Activated CD4-positive, alpha-beta T cell treated with anti-CD3 and anti-CD28 coated beads, Interleukin-2, amount 50 U/mL, for 48 hours (primary cell): ENCODE data around the gene ZNF17.

Experiments
- DNase-seq, 2 experiments: peaks; one replicate each; pipeline ENCODE4 v3.0.0-alpha.2; 2020

ZNF17 gene

GRCh38 chr19:57434386-57435061 is 23.6 kb downstream of the ZNF17 start:
- DNase-seq = no peak

GRCh38 chr19:57435062-57435978 is 24.4 kb downstream of the ZNF17 start, which contains the start of gene ZNF749:
TSS of gene ZNF749 (plus strand) at chr19:57435325. CDS start at chr19:57435579, 254 bp downstream.
- peak; percentile 95 to 97 for DNase-seq

GRCh38 chr19:57436417-57436816 is 25.5 kb downstream of the ZNF17 start:
- DNase-seq = no peak

- DNase-seq = no peak
Measured at GRCh38 chr19:57437931-57438330, 27.0 kb downstream of the ZNF17 start.

- no peak for DNase-seq
Measured at GRCh38 chr19:57438925-57439324, 28.0 kb downstream of the ZNF17 start.

- no peak for DNase-seq
Measured at GRCh38 chr19:57441979-57442752, 31.2 kb downstream of the ZNF17 start.

GRCh38 chr19:57443121-57443696 is 32.2 kb downstream of the ZNF17 start:
- DNase-seq = no peak

GRCh38 chr19:57452307-57452706 is 41.3 kb downstream of the ZNF17 start:
- DNase-seq = no peak

GRCh38 chr19:57465680-57466381 is 54.9 kb downstream of the ZNF17 start:
- peak in 1 of 2 experiments; percentile 27 for DNase-seq

GRCh38 chr19:57466489-57466888 is 55.5 kb downstream of the ZNF17 start:
- no peak for DNase-seq
